Aortic smooth muscle cell (primary cell): ENCODE results near the gene DUSP7. TPM values are rescaled to one million over a fixed set of nuclear protein-coding genes. Genes with fewer than 3 reads are reported as not detected.

ENCODE experiments used
- total RNA-seq: library from RNA; depleted of rRNA; stranded (reverse); fragments of >200 nt; gene quantifications from 2 replicates; pipeline ENCODE4 v1.2.3, GENCODE V29; 2014

Gene DUSP7
- 7.4 and 8.8 TPM in 2 replicates for total RNA-seq

GRCh38 chr3:52056521-52056967 is at the start of gene DUSP7:
Gene DUSP7, minus strand, starts transcription at chr3:52056571. Its CDS starts 205 bp downstream, at chr3:52056366.

Other genes with a start within 250 kb of the DUSP7 start
- gene IQCF2, start 195.0 kb downstream of the DUSP7 start, total RNA-seq: not detected in 2 replicates
- not detected in 2 replicates for gene IQCF5, start 181.0 kb downstream of the DUSP7 start, total RNA-seq
- not detected in 2 replicates for gene IQCF1, start 153.2 kb downstream of the DUSP7 start, total RNA-seq
- gene RRP9, start 114.7 kb downstream of the DUSP7 start, total RNA-seq: 21.1 and 34.5 TPM in 2 replicates
- 45.7 and 58.0 TPM in 2 replicates for gene PARP3, start 114.2 kb downstream of the DUSP7 start, total RNA-seq
- under 0.01 TPM in 1 of 2 replicates, not detected in the other for gene GPR62, start 101.2 kb downstream of the DUSP7 start, total RNA-seq
- gene PCBP4, start 89.1 kb downstream of the DUSP7 start, total RNA-seq: 36.2 and 41.3 TPM in 2 replicates
- gene ABHD14B, start 82.5 kb downstream of the DUSP7 start, total RNA-seq: 22.6 and 23.8 TPM in 2 replicates
- gene ABHD14A, start 81.5 kb downstream of the DUSP7 start, total RNA-seq: 12.2 and 12.8 TPM in 2 replicates
- 45.0 and 52.8 TPM in 2 replicates for gene ACY1, start 73.0 kb downstream of the DUSP7 start, total RNA-seq
- 1,025 and 1,179 TPM in 2 replicates for gene RPL29, start 60.7 kb downstream of the DUSP7 start, total RNA-seq
- 7.8 and 15.2 TPM in 2 replicates for gene POC1A, start 97.9 kb upstream of the DUSP7 start, total RNA-seq
- 24.0 and 27.0 TPM in 2 replicates for gene ALAS1, start 141.6 kb upstream of the DUSP7 start, total RNA-seq
- gene TLR9, start 169.1 kb upstream of the DUSP7 start, total RNA-seq: under 0.01 TPM in 1 of 2 replicates, not detected in the other
- gene TWF2, start 182.6 kb upstream of the DUSP7 start, total RNA-seq: 73.0 and 78.6 TPM in 2 replicates
- gene PPM1M, start 189.2 kb upstream of the DUSP7 start, total RNA-seq: 18.1 and 19.5 TPM in 2 replicates
- gene WDR82, start 222.1 kb upstream of the DUSP7 start, total RNA-seq: 67.9 and 71.7 TPM in 2 replicates
- gene GLYCTK, start 231.3 kb upstream of the DUSP7 start, total RNA-seq: 11.4 and 13.2 TPM in 2 replicates